ENCODE results near the gene GRIK4.

DNA sequence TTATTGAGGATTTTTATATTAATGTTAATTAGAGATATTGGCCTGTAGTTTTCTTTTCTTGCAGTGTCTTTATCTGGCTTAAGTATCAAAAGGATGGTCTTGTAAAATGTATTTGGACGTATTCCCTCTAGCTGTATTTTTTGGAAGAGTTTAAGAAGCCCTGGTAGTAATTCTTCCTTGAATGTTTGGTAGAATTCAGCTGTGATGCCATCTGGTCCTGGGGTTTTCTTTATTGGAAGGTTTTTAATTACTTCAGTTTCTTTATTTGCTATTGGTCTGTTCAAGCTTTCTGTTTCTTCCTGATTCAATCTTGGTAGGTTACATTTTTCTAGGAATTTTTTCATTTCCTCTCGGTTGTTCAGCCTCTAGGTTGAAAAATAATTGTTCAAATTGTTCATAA is 257.4 kb downstream of the GRIK4 start:
- TF ChIP-seq, protein P1, sequence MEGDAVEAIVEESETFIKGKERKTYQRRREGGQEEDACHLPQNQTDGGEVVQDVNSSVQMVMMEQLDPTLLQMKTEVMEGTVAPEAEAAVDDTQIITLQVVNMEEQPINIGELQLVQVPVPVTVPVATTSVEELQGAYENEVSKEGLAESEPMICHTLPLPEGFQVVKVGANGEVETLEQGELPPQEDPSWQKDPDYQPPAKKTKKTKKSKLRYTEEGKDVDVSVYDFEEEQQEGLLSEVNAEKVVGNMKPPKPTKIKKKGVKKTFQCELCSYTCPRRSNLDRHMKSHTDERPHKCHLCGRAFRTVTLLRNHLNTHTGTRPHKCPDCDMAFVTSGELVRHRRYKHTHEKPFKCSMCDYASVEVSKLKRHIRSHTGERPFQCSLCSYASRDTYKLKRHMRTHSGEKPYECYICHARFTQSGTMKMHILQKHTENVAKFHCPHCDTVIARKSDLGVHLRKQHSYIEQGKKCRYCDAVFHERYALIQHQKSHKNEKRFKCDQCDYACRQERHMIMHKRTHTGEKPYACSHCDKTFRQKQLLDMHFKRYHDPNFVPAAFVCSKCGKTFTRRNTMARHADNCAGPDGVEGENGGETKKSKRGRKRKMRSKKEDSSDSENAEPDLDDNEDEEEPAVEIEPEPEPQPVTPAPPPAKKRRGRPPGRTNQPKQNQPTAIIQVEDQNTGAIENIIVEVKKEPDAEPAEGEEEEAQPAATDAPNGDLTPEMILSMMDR (IDR thresholded peaks at IDR 0.05; ENCODE audit: poor library complexity, severe bottlenecking): no peak
- TF ChIP-seq EZH2 (IDR thresholded peaks at IDR 0.05; ENCODE audit: borderline replicate concordance, insufficient read depth, low read length, poor library complexity, severe bottlenecking) (no peak), TAF1 (IDR thresholded peaks at IDR 0.05; ENCODE audit: low read depth) (no peak), POLR2AphosphoS5 (IDR thresholded peaks at IDR 0.05) (no peak), RAD21 (conservative IDR thresholded peaks at IDR 0.05) (no peak), EP300 (conservative IDR thresholded peaks at IDR 0.05; ENCODE audit: poor library complexity, severe bottlenecking) (no peak), MXI1 (conservative IDR thresholded peaks at IDR 0.05; ENCODE audit: poor library complexity, severe bottlenecking) (no peak), REST (IDR thresholded peaks at IDR 0.05; ENCODE audit: borderline replicate concordance) (no peak), SMC3 (conservative IDR thresholded peaks at IDR 0.05; ENCODE audit: poor library complexity) (no peak)

Measured in neural cell (in vitro differentiated cells).